Stimulated activated CD8-positive, alpha-beta memory T cell treated with anti-CD3 and anti-CD28 coated beads, Interleukin-7, amount 100 ng/mL, for 48 hours (primary cell): Measurements from ENCODE around the gene TICRR.

ENCODE experiments used
- DNase-seq, 2 donors: peaks; one replicate each; pipeline ENCODE4 v3.0.0-alpha.2; 2020; ENCODE audit warnings: low read depth in 1 of 2; ENCODE audit errors: extremely low read depth in 1 of 2

TICRR gene

GRCh38 chr15:89652131-89652530 lies 76.9 kb downstream of the TICRR start:
- no peak for DNase-seq

- no peak for DNase-seq
Measured at GRCh38 chr15:89652666-89653065, 77.4 kb downstream of the TICRR start.

- no peak for DNase-seq
Measured at GRCh38 chr15:89653578-89653977, 78.3 kb downstream of the TICRR start.

GRCh38 chr15:89654301-89654761 lies 79.1 kb downstream of the TICRR start:
- no peak for DNase-seq

- no peak for DNase-seq
Measured at GRCh38 chr15:89654847-89655805, 79.9 kb downstream of the TICRR start, which contains the start of gene KIF7. Gene KIF7, minus strand, starts transcription at chr15:89655467. Its CDS starts 2,537 bp downstream, at chr15:89652930.

- no peak for DNase-seq
Measured at GRCh38 chr15:89656116-89656815, 81.0 kb downstream of the TICRR start.

- DNase-seq, result no peak
Measured at GRCh38 chr15:89657686-89658200, 82.5 kb downstream of the TICRR start.

- DNase-seq, result no peak
Measured at GRCh38 chr15:89659295-89659694, 84.0 kb downstream of the TICRR start.

GRCh38 chr15:89660556-89660955 lies 85.3 kb downstream of the TICRR start:
- no peak for DNase-seq

GRCh38 chr15:89662893-89663626 lies 87.8 kb downstream of the TICRR start:
- DNase-seq, result no peak

- no peak for DNase-seq
Measured at GRCh38 chr15:89664441-89665350, 89.4 kb downstream of the TICRR start.

GRCh38 chr15:89665449-89666181 lies 90.3 kb downstream of the TICRR start:
- DNase-seq, result no peak

GRCh38 chr15:89666184-89666857 lies 91.1 kb downstream of the TICRR start:
- no peak for DNase-seq

GRCh38 chr15:89666858-89667705 lies 91.8 kb downstream of the TICRR start:
- no peak for DNase-seq

- no peak for DNase-seq
Measured at GRCh38 chr15:89667706-89667960, 92.4 kb downstream of the TICRR start.

- DNase-seq, result no peak
Measured at GRCh38 chr15:89668171-89668570, 92.9 kb downstream of the TICRR start.

GRCh38 chr15:89669309-89669865 lies 94.1 kb downstream of the TICRR start:
- DNase-seq, result no peak

- no peak for DNase-seq
Measured at GRCh38 chr15:89669941-89670340, 94.7 kb downstream of the TICRR start.
